Measurements from ENCODE around the gene LHX8.

Gene LHX8

DNA sequence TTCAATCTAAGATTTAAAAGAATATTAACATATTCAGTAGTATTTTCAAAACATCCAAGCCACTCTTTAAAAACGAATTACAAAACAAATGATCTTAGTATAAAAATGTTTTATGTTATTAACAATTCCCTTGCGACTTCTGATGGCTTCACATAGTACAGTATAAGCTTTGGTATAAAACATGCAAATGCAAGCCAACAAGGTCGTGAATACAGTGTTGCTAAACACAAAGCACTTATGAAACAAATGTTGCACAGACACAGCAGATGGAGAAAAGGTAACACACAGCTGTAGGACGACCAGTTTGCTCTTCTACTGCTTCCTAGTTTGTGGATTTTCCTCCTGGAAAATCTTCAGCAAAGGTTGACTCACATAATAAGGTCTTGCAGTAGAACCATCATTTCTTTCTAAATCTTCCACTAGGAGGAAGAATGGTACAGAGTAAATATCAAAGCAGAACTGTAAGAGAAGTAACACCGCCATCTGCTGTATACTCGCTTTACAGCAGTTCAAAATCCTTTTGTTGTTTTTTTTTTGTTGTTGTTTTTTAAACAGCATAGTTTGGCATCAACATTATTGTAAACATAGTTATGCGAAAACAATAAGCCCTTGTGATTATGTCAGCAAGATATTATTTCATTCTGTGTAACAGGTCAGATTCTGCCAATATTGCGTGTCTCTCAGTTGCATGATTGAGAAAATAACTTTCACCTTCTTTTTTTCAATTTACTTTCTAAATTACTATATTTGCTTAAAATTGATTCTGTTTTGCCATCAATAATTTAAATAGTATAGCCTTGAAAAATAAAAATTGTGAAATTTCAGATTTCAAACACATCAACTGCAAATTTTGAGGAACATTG is 69.5 kb downstream of the LHX8 start:
- DNase-seq (ENCODE audit: low spot score): peak; percentile 42
- FAIRE-seq: peak; percentile 13

DNA sequence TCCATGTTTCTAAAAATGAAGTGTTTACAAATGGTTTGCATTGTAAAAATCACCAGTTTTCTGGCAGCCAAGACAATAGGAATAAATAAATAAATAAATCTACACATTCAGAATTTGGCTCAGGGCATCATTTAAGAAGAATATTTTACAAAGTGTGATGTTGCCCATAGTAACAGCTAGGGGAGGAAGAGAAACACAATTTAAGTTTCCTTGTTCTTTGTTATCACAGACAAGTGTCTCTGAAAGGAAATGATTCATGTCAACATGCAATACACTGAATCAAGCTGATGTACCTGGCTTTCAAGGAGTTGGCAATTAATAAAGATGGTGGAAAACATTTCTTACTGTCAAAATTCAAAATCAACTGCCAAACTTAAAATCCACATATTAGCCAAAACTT is 74.7 kb downstream of the LHX8 start:
- DNase-seq (ENCODE audit: low spot score) (no peak), FAIRE-seq (no peak)
